ENCODE data around the gene CPXM2. TPM values are rescaled to one million over a fixed set of nuclear protein-coding genes. Genes with fewer than 3 reads are reported as not detected.
A peak's percentile ranks its signal among the peaks of the same experiment; 100 is the strongest.

CPXM2 gene
- total RNA-seq, 1 experiment from 2014 or later: 0.12 TPM

DNA sequence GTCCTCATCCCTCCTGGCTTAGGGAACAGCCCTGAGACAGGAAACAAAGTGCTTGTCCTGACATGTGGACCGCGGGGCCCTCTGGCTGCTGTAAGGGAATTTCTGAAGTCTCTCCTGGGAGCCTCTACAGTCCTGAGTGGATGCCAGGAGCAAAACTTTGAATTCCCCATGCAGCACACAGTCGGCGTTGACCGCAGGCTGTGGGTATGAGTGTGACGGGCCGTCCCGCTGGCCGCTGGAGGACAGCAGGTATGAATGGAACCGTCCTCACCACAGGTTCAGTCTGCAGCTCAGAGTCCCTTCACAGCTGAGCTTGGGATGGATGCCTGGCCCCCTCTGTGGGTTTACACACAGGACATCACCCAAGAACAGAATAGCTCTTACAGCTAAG, 130.6 kb downstream of the CPXM2 start:
- Histone ChIP-seq H3K4me1 (ENCODE audit: control insufficient read depth in 1 of 2, insufficient read depth in 2 of 2, low read length in 2 of 2) (no peaks in the 10 kb centered on the region), H2AFZ (ENCODE audit: low read depth, low read length, poor library complexity, severe bottlenecking) (no peak overlapping the region), H3K4me2 (ENCODE audit: low read length) (no peak overlapping the region), H3K27me3 (ENCODE audit: insufficient read depth, low read length) (peaks cover 71% of the 10 kb centered on the region), H3K9me2 (ENCODE audit: insufficient read depth) (no peaks in the 10 kb centered on the region), H3K9me3 (ENCODE audit: control insufficient read depth in 1 of 2, insufficient read depth in 1 of 2, low read depth in 1 of 2, low read length in 2 of 2) (no peaks in the 10 kb centered on the region), H3K27ac (ENCODE audit: low read depth, low read length) (no peak overlapping the region), H3K79me2 (ENCODE audit: insufficient read depth, low read length) (no peaks in the 10 kb centered on the region), H4K20me1 (ENCODE audit: insufficient read depth) (no peaks in the 10 kb centered on the region), H3K36me3 (ENCODE audit: control insufficient read depth in 1 of 2, insufficient read depth in 2 of 2, low read length in 2 of 2) (no peaks in the 10 kb centered on the region), H3K9ac (ENCODE audit: low read length) (no peak overlapping the region), H3K4me3 (replicated peaks in 1 of 2; ENCODE audit: low read depth in 1 of 2, low read length in 2 of 2) (no peak overlapping the region)
- ChIA-PET CTCF (no interaction called here), RAD21 (ENCODE audit: low non-redundant PET in 1 of 2, low total read pairs in 2 of 2, uncharacterized antibody in 2 of 2, unreplicated experiment in 2 of 2) (no interaction called here), POLR2A (no interaction called here)
- 0 out of 2 replicates have a peak, but pooled peaks have one; percentile 41 for ATAC-seq
- BruUV-seq (replicated peaks): no TSS peak
- DNase-seq (ENCODE audit: low read depth, low spot score): no peak
- no peak for TF ChIP-seq ZFX (IDR thresholded peaks at IDR 0.05)
- TF ChIP-seq RAD21 (IDR thresholded peaks at IDR 0.05; ENCODE audit: low read depth): 0 out of 2 replicates have a peak, but pooled peaks have one; percentile 6
- intact Hi-C loops (cut with micrococcal nuclease): no loop called here

DNA sequence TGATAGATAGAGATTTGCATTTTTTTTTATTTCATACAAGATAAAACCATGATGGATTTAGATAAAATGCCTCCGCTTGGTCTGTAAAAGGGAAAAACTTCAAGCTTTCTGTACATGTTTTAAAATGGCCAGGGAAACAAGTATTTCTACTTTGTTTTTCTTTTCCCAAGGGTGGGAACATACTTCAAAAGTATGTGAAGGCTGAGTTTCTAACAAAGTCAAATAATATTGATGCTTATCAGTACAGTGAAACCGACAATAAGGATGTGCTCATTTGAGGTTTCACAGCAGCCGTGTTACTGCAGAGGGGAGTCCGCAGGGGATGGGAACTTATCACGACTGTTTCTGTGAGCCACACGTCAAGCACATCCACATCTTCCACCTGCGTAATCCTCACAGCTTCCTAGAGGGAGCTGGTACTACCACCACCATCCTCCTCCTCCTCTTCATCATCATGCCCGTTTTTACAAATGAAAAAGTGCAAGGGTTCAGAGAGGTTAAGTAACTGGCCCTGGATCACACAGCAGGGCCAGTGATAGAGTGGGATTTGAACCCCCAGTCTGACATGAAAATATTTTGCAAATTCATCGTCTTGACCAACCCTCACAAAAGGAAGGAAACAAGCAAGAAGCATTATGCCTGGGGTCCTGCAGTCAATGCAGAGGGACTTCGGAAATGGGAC, 131.1 kb downstream of the CPXM2 start:
- POLR2A ChIA-PET: no interaction called here
- TF ChIP-seq EGR1 (IDR thresholded peaks at IDR 0.05; ENCODE audit: low read depth): no peak
- no peak for TF ChIP-seq TCF7L2 (IDR thresholded peaks at IDR 0.05; ENCODE audit: borderline replicate concordance, extremely low read depth, insufficient read depth, insufficient read length)
- no peak for TF ChIP-seq SP1 (IDR thresholded peaks at IDR 0.05; ENCODE audit: low read depth)
- TF ChIP-seq EZH2 (IDR thresholded peaks at IDR 0.05): no peak
- TF ChIP-seq, protein P1, sequence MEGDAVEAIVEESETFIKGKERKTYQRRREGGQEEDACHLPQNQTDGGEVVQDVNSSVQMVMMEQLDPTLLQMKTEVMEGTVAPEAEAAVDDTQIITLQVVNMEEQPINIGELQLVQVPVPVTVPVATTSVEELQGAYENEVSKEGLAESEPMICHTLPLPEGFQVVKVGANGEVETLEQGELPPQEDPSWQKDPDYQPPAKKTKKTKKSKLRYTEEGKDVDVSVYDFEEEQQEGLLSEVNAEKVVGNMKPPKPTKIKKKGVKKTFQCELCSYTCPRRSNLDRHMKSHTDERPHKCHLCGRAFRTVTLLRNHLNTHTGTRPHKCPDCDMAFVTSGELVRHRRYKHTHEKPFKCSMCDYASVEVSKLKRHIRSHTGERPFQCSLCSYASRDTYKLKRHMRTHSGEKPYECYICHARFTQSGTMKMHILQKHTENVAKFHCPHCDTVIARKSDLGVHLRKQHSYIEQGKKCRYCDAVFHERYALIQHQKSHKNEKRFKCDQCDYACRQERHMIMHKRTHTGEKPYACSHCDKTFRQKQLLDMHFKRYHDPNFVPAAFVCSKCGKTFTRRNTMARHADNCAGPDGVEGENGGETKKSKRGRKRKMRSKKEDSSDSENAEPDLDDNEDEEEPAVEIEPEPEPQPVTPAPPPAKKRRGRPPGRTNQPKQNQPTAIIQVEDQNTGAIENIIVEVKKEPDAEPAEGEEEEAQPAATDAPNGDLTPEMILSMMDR (IDR thresholded peaks at IDR 0.05 in 2 of 3, conservative IDR thresholded peaks at IDR 0.05 in 1 of 3; ENCODE audit: borderline replicate concordance in 1 of 3, insufficient read depth in 1 of 3, low read depth in 2 of 3, low read length in 2 of 3): no peak
- TF ChIP-seq YY1 (IDR thresholded peaks at IDR 0.05; ENCODE audit: extremely low read depth, insufficient replicate concordance, low read depth, low read length): no peak
- TF ChIP-seq CEBPB (IDR thresholded peaks at IDR 0.05; ENCODE audit: low read depth): no peak
- no peak for TF ChIP-seq SRF (IDR thresholded peaks at IDR 0.05; ENCODE audit: low read depth)
- TF ChIP-seq FOSL1 (IDR thresholded peaks at IDR 0.05; ENCODE audit: low read depth): no peak
- no peak for TF ChIP-seq ELF1 (IDR thresholded peaks at IDR 0.05; ENCODE audit: borderline replicate concordance, low read depth)
- no peak for TF ChIP-seq CBX3 (IDR thresholded peaks at IDR 0.05; ENCODE audit: low read depth)
- TF ChIP-seq, protein P2, sequence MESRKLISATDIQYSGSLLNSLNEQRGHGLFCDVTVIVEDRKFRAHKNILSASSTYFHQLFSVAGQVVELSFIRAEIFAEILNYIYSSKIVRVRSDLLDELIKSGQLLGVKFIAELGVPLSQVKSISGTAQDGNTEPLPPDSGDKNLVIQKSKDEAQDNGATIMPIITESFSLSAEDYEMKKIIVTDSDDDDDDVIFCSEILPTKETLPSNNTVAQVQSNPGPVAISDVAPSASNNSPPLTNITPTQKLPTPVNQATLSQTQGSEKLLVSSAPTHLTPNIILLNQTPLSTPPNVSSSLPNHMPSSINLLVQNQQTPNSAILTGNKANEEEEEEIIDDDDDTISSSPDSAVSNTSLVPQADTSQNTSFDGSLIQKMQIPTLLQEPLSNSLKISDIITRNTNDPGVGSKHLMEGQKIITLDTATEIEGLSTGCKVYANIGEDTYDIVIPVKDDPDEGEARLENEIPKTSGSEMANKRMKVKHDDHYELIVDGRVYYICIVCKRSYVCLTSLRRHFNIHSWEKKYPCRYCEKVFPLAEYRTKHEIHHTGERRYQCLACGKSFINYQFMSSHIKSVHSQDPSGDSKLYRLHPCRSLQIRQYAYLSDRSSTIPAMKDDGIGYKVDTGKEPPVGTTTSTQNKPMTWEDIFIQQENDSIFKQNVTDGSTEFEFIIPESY (IDR thresholded peaks at IDR 0.05; ENCODE audit: extremely low read depth, insufficient replicate concordance, low read length): no peak
- TF ChIP-seq JUND (IDR thresholded peaks at IDR 0.05): no peak
- H3K27ac ChIP-seq (ENCODE audit: low read depth, low read length): no peak overlapping the region
- DNase-seq (ENCODE audit: low read depth, low spot score) (no peak), ATAC-seq (no peak)
- H3K79me2 ChIP-seq (ENCODE audit: insufficient read depth, low read length): no peaks in the 10 kb centered on the region
- H4K20me1 ChIP-seq (ENCODE audit: insufficient read depth): no peaks in the 10 kb centered on the region
- H3K4me2 ChIP-seq (ENCODE audit: low read length): no peak overlapping the region
- no peaks in the 10 kb centered on the region for H3K9me3 ChIP-seq (ENCODE audit: control insufficient read depth in 1 of 2, insufficient read depth in 1 of 2, low read depth in 1 of 2, low read length in 2 of 2)
- no peaks in the 10 kb centered on the region for H3K36me3 ChIP-seq (ENCODE audit: control insufficient read depth in 1 of 2, insufficient read depth in 2 of 2, low read length in 2 of 2)
- no peaks in the 10 kb centered on the region for H3K9me2 ChIP-seq (ENCODE audit: insufficient read depth)
- CTCF ChIA-PET: no interaction called here
- RAD21 ChIA-PET (ENCODE audit: low non-redundant PET in 1 of 2, low total read pairs in 2 of 2, uncharacterized antibody in 2 of 2, unreplicated experiment in 2 of 2): no interaction called here
- BruUV-seq (replicated peaks): no TSS peak
- peaks cover 68% of the 10 kb centered on the region for H3K27me3 ChIP-seq (ENCODE audit: insufficient read depth, low read length)
- H2AFZ ChIP-seq (ENCODE audit: low read depth, low read length, poor library complexity, severe bottlenecking): no peak overlapping the region
- H3K4me3 ChIP-seq (replicated peaks in 1 of 2; ENCODE audit: low read depth in 1 of 2, low read length in 2 of 2): no peak overlapping the region
- intact Hi-C loops (cut with micrococcal nuclease): no loop called here
- H3K9ac ChIP-seq (ENCODE audit: low read length): no peak overlapping the region
- no peaks in the 10 kb centered on the region for H3K4me1 ChIP-seq (ENCODE audit: control insufficient read depth in 1 of 2, insufficient read depth in 2 of 2, low read length in 2 of 2)

All from HCT116 (cell line).